Lower leg skin (tissue), 4 donors: ENCODE data around the gene STX16. TPM values are rescaled to one million over a fixed set of nuclear protein-coding genes. Genes with fewer than 3 reads are reported as not detected.
A peak's percentile ranks its signal among the peaks of the same experiment; 100 is the strongest.

Source experiments
- DNase-seq, 2 donors: peaks; one replicate each; pipeline ENCODE4 v3.0.0-alpha.2; 2019; ENCODE audit warnings: low spot score in 2 of 2
- H3K4me3 ChIP-seq: fragments of 200-600 bp; sonication (generic); 2 replicates; pipeline ENCODE4 v1.5.1; 2017; ENCODE audit warnings: mild to moderate bottlenecking, low read depth; ENCODE audit not compliant: poor library complexity, severe bottlenecking
- CTCF ChIP-seq, 3 donors: fragments of 450-650 bp; IDR thresholded peaks; one replicate each; pipeline ENCODE4 v1.5.1; 2016; ENCODE audit warnings: antibody characterized with exemption in 3 of 3, mild to moderate bottlenecking in 3 of 3, moderate library complexity in 2 of 3
- POLR2A ChIP-seq, 2 donors: fragments of 450-650 bp; IDR thresholded peaks; one replicate each; pipeline ENCODE4 v1.6.1; 2016 to 2017; ENCODE audit warnings: antibody characterized with exemption in 2 of 2, mild to moderate bottlenecking in 1 of 2, moderate library complexity in 1 of 2
- WGBS, 2 donors: methylation state at CpG; one replicate each; pipeline ENCODE4 v1.1.5; 2018; 5-methylcytosine and 5-hydroxymethylcytosine counted together
- intact Hi-C: fragments of 100-400 bp; cut with DNase I; formaldehyde crosslinking; loops from one replicate; pipeline ENCODE4 v1.15.0; 2023; ENCODE audit warnings: low total_unique reads
- total RNA-seq, 4 donors: library from RNA; depleted of rRNA; stranded (reverse); fragments of >200 nt; gene quantifications; one replicate each; pipeline ENCODE4 v1.1.0, GENCODE V29; 2016

Gene STX16
- total RNA-seq, 4 donors from 2014 or later = 36.0 to 52.1 (median 44.2) TPM

- 89 to 95% methylated on average over 23 to 24 of the region's 24 CpGs for WGBS, 2 donors
- peak; percentile 12 to 76 for DNase-seq
- no peak overlapping the region for H3K4me3 ChIP-seq
- intact Hi-C loops = no loop called here
- TF ChIP-seq POLR2A (IDR thresholded peaks at IDR 0.05) (no peak), CTCF (IDR thresholded peaks at IDR 0.05) (no peak)
Measured at GRCh38 chr20:58712806-58713731, 62.0 kb downstream of the STX16 start.

- WGBS, 2 donors = 91 to 95% methylated on average over 23 to 24 of the region's 24 CpGs
- TF ChIP-seq CTCF (IDR thresholded peaks at IDR 0.05) = no peak
- no peak for TF ChIP-seq POLR2A (IDR thresholded peaks at IDR 0.05)
- intact Hi-C loops = no loop called here
- H3K4me3 ChIP-seq = no peak overlapping the region
- peak; percentile 12 to 68 for DNase-seq
Measured at GRCh38 chr20:58713801-58714339, 62.8 kb downstream of the STX16 start.

GRCh38 chr20:58714340-58714922 lies 63.3 kb downstream of the STX16 start:
- intact Hi-C loops = no loop called here
- WGBS, 2 donors = 86 to 91% methylated on average over 16 of the region's 16 CpGs

GRCh38 chr20:58714923-58715351 lies 63.9 kb downstream of the STX16 start:
- intact Hi-C loops = no loop called here
- WGBS, 2 donors = 91 to 93% methylated on average over 14 of the region's 14 CpGs
- no peak overlapping the region for H3K4me3 ChIP-seq
- TF ChIP-seq CTCF (IDR thresholded peaks at IDR 0.05) (no peak), POLR2A (IDR thresholded peaks at IDR 0.05) (no peak)
- DNase-seq = peak; percentile 13 to 57

More at GRCh38 chr20:58714340-58714922, 63.3 kb downstream of the STX16 start:
- no peak overlapping the region for H3K4me3 ChIP-seq
- peak; percentile 11 to 81 for DNase-seq
- TF ChIP-seq POLR2A (IDR thresholded peaks at IDR 0.05) (no peak), CTCF (IDR thresholded peaks at IDR 0.05) (no peak)

GRCh38 chr20:58715391-58715800 lies 64.3 kb downstream of the STX16 start:
- 71 to 77% methylated on average over 11 of the region's 11 CpGs for WGBS, 2 donors
- intact Hi-C loops = no loop called here
- DNase-seq = peak; percentile 12 to 74
- no peak for TF ChIP-seq CTCF (IDR thresholded peaks at IDR 0.05)
- TF ChIP-seq POLR2A (IDR thresholded peaks at IDR 0.05) = no peak
- no peak overlapping the region for H3K4me3 ChIP-seq
